Measurements from ENCODE around the gene CTSC.

Gene CTSC

GRCh38 chr11:88315015-88315414, 22.5 kb downstream of the CTSC start:
- no peak for DNase-seq

GRCh38 chr11:88313441-88313840, 24.1 kb downstream of the CTSC start:
- no peak for DNase-seq

GRCh38 chr11:88312628-88313027, 24.9 kb downstream of the CTSC start:
- no peak for DNase-seq

GRCh38 chr11:88310246-88310645, 27.3 kb downstream of the CTSC start:
- DNase-seq = no peak

GRCh38 chr11:88308576-88308975, 29.0 kb downstream of the CTSC start:
- DNase-seq = no peak

DNA sequence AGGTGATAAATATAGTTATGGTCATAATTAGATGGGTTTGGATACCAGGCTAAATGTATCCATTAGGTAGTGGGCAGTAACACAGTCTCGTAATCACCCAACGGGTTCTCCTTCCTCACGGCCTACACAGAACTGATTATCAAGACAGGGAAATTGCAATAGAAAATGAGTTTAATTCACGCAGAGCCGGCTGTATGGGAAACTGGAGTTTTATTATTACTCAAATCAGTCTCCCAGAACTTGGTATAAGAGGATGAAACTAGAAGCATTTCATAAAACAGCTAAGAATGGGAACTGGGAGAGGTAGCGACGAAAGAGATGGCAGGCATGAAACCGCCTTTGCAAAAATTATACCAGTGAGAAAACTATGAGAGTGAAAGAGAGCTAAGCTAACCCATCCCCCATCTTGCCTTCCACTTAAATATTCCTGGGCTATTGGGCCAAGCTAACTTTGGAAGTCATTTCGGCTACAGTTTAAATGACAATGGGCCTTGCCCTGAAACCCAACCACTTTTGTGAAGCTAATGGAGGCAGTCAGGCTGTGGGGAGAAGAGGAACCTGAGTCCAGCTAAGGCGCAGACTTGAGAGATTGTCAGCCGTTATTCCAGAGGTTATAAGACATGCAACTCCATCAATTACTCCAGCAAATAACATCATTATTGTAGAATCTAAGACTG, 29.6 kb downstream of the CTSC start:
- DNase-seq = no peak

- no peak for DNase-seq
Observed at GRCh38 chr11:88306785-88307184, 30.8 kb downstream of the CTSC start.

DNA sequence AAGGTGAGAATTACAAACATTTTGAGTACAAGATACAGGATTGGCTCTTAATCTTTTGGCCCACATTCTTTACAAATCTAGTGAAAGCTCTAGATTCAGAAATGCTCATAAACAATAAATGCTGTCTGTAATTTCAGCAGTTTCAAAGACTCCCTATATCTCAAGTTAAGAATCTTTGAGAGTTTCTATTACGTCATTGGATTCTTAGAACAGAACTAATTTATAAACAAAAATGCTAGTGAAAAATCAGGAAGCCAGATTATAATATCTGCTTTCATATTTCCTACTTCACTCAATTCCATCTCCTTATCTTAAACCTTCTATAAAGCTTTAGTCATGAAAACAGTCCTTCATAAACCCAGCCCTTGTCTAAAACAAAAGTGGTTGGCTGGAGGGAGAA, 32.1 kb downstream of the CTSC start:
- DNase-seq = no peak

GRCh38 chr11:88304352-88304751, 33.2 kb downstream of the CTSC start:
- no peak for DNase-seq

DNA sequence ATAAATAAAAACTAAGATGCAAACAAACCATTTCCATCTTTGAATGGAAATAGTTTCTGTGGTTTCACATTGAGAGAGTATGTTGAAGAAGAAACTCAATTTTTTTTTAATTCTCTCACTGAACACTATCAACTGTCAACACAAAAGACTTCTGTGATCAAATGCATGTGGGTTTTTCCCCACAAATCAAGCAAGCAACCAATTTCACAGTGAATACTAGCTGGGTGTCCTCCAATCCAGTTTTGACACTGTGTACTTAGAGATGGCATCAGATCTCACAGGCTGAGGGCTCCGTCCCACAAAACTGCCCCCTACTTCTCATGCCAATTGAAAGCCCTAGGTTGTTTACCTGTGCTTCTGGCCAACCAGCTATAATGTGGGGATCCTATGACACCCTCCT, 34.5 kb downstream of the CTSC start:
- DNase-seq = no peak

GRCh38 chr11:88301488-88302140, 35.9 kb downstream of the CTSC start:
- DNase-seq = peak; percentile 15

GRCh38 chr11:88300888-88301487, 36.5 kb downstream of the CTSC start:
- no peak for DNase-seq

DNA sequence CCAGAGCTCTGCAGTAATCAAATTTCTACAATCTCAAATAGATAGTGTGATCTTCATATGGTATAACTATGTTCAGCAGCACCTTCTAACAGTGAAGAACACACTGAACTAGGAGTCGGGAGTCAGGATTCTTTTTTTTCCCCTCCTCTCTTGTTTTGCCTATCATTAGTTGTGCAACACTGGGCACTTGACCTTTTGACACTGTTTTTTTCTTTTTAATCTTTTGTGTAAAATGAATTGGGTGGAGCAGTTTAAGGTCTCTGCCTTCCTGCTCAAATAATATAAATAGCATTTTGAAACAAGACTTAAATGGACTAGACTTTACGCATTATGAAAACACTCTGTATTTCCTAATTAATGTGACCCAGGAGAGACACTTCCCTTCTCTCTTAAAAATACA, 39.7 kb downstream of the CTSC start:
- no peak for DNase-seq

- no peak for DNase-seq
Observed at GRCh38 chr11:88297421-88297820, 40.1 kb downstream of the CTSC start.

DNA sequence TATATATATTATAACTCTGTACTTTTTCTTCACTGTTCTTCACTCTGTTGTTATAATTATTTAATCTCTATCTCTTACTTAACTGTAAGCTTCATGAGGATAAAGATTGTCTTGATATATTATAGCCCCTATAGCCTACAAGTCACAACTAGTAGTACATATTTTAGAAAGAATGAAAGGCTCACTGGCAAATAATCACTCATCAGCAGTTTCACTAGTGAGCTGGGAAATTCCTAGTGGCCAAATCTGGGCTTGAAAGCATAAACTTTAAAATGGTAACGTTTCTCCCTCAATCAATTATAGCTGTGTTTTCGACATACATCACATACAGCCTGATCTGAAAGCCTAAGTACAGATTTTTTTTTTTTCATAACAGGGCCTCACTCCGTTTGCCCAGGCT, 42.5 kb downstream of the CTSC start:
- DNase-seq = no peak

DNA sequence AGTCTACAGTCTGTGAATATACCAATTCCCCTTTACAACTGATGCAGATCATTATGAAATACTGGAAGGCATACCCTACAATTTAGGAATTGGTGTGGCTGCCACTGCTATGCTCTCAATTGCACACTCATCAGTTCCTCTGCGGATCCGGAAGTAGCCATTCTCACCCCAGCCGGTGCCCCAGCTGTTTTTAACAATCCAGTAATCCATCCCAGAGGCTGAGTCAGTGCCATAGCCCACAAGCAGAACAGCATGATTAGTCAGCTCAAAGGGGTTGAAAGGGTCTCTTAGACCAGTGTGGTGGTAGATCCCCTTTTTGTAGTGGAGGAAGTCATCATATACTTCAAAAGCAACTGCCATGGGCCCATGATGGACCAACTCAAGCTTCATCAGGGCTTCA, 43.6 kb downstream of the CTSC start:
- no peak for DNase-seq

DNA sequence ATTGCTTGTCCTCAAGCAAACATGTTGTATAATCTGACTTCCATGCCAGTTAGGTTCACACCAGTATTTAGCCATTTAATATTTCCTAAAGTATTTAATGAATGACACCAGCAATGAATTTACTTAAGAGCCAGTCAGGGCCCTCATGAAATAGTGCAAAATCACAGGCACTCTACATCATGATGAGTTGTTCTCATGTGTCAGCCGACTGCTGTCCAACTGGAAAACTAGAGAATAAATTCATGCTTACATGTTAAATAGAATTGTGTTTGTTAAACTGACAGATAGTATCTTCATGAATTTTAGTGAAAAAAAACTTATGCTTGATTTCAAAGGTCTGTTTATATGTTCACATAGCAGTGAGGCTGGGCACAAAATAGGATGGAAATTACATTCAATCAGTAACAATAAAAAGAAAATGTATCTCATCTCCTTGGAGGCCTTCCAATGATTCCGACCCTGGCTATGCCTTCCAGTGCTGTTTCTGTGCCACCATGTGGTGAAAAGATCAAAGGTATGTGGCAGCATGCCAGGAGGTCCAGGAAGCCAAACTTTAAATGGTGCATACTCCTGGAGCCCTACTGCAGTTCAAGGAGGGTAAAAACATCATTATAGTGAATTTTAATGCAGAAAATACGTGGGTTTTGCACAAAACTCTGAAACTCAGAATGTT, 45.2 kb downstream of the CTSC start:
- no peak for DNase-seq

DNA sequence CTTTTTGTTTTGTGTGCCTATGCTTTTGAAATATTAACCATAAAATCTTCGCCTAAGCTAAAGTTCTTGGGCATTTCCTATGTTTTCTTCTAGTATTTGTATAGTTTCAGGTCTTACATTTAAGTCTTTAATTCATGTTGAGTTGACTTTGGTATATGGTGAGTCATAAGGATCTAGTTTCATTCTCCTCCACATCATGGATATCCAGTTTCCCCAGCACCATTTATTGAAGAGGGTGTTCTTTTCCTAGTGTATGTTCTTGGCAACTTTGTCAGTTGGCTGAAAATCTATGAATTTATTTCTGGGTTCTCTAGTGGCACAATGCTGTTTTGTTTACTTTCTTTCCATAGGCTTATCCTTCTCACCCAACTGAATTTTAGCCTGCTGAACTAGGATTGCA, 49.0 kb downstream of the CTSC start:
- DNase-seq = no peak

- DNase-seq = no peak
Observed at GRCh38 chr11:88284336-88285050, 53.0 kb downstream of the CTSC start.

GRCh38 chr11:88282747-88283515, 54.6 kb downstream of the CTSC start:
- DNase-seq = no peak

DNA sequence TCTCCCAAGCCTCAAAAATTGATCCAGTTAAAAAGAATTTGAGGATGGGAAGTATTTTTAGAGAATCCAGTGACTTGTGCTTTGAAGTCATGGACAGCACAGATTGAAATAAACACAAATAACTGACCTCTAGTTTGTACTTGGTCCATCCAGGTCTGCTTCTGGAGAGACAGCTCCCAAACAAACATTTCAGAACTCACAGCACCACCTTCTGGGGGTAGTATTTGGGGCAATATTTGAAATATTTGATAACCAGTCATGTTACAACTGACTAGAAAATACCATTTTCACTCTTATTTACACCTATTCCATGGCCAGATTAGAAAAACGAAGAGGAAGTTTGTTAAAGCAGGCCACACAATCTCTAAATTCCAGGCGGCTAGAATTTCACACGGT, 56.2 kb downstream of the CTSC start:
- DNase-seq = no peak

- DNase-seq = no peak
Observed at GRCh38 chr11:88280673-88281316, 56.7 kb downstream of the CTSC start.

All from activated CD4-positive, alpha-beta T cell treated with anti-CD3 and anti-CD28 coated beads for 48 hours (primary cell).